ENCODE measurements around the gene AFTPH. TPM values are rescaled to one million over a fixed set of nuclear protein-coding genes. Genes with fewer than 3 reads are reported as not detected.

AFTPH gene
- total RNA-seq, 2 experiments from 2014 or later, result 30.6 to 31.1 TPM

DNA sequence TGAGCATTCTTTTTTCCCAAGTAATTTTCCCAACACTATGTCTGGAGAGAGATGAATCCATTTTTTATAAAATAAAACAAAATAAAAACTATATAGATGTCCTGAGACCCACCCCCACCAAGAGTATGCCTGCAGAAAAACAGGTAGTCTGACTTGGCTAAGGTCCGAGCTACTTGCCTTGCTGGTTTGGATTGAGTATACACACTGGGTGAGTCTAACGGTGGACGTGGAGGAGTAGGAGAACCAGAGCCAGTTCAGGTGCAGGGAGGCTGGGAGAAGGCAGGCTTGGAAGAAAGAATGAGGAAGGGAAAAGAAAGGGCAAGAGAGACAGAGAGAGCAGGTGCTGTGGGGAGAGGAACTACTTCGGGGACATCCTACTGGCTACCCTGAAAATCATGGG is 21.3 kb upstream of the AFTPH start:
- ChIA-PET POLR2A (interaction anchor here (0.9 kb wide), 1 partner anchor 21 kb away, joined by 4 read pairs; the partner anchor contains the start of gene AFTPH), CTCF (interaction anchor here (2.2 to 3.5 kb wide), 3 partner anchors 15 to 172 kb away, joined by 9 to 15 read pairs (median 12); no protein-coding TSS in a partner anchor)
- no peak overlapping the region for H3K4me3 Mint-ChIP-seq
- TF ChIP-seq CTCF (IDR thresholded peaks at IDR 0.05), result no peak
- ATAC-seq (no peak), DNase-seq (no peak)
- H3K4me1 Mint-ChIP-seq (ENCODE audit: low read depth), result peaks cover 2% of the 10 kb centered on the region
- no peaks in the 10 kb centered on the region for H3K9me3 Mint-ChIP-seq
- H3K36me3 Mint-ChIP-seq (ENCODE audit: low read depth), result no peaks in the 10 kb centered on the region
- intact Hi-C loops (cut with micrococcal nuclease), result no loop called here
- no peaks in the 10 kb centered on the region for H3K27me3 Mint-ChIP-seq
- H3K27ac Mint-ChIP-seq, result no peak overlapping the region

GRCh38 chr2:64504774-64505720 is 19.1 kb upstream of the AFTPH start:
- POLR2A ChIA-PET, result no interaction called here

GRCh38 chr2:64506686-64507085 is 17.4 kb upstream of the AFTPH start:
- no peak for ATAC-seq
- intact Hi-C loops (cut with micrococcal nuclease), result no loop called here

More at GRCh38 chr2:64504774-64505720, 19.1 kb upstream of the AFTPH start:
- DNase-seq (no peak), ATAC-seq (no peak)
- no peaks in the 10 kb centered on the region for H3K36me3 Mint-ChIP-seq (ENCODE audit: low read depth)
- no peaks in the 10 kb centered on the region for H3K27me3 Mint-ChIP-seq
- no peak overlapping the region for H3K4me3 Mint-ChIP-seq
- intact Hi-C loops (cut with micrococcal nuclease), result no loop called here
- no peak for TF ChIP-seq CTCF (IDR thresholded peaks at IDR 0.05)
- no peak overlapping the region for H3K27ac Mint-ChIP-seq
- CTCF ChIA-PET, result interaction anchor here (1.4 to 2.5 kb wide), 4 partner anchors 17 to 174 kb away, joined by 3 to 15 read pairs (median 7); no protein-coding TSS in a partner anchor
- no peaks in the 10 kb centered on the region for H3K4me1 Mint-ChIP-seq (ENCODE audit: low read depth)
- no peaks in the 10 kb centered on the region for H3K9me3 Mint-ChIP-seq

DNA sequence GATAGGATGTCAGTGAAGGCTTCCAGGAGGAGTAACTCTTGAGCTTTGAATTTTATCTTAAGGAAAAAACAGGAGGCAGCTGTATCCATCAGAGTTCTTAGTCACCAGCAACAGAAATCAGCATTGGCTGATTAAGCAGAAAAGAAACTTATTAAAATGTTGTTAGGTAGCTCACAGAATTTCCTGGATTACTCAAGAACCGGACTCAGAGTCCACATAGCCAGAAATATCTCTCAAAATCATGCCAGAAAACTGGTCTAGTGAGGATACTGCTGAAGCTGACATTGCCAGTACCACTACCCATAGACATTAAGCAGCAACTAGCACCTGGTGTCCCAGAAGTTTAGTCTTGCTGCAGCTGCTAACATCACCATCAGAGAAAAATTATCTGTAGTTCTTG is 10.1 kb upstream of the AFTPH start:
- Mint-ChIP-seq H3K4me1 (ENCODE audit: low read depth) (no peaks in the 10 kb centered on the region), H3K9me3 (no peaks in the 10 kb centered on the region), H3K36me3 (ENCODE audit: low read depth) (no peaks in the 10 kb centered on the region), H3K27ac (no peak overlapping the region), H3K4me3 (no peak overlapping the region), H3K27me3 (peaks cover 2% of the 10 kb centered on the region)
- POLR2A ChIA-PET, result no interaction called here
- CTCF ChIA-PET, result interaction anchor here (1.6 kb wide), 1 partner anchor 9 kb away, joined by 9 read pairs; no protein-coding TSS in a partner anchor
- TF ChIP-seq CTCF (IDR thresholded peaks at IDR 0.05), result no peak
- intact Hi-C loops (cut with micrococcal nuclease), result no loop called here
- ATAC-seq, result no peak
- no peak for DNase-seq

More at GRCh38 chr2:64506686-64507085, 17.4 kb upstream of the AFTPH start:
- Mint-ChIP-seq H3K27me3 (no peaks in the 10 kb centered on the region), H3K27ac (no peak overlapping the region), H3K4me1 (ENCODE audit: low read depth) (no peaks in the 10 kb centered on the region), H3K4me3 (no peak overlapping the region), H3K36me3 (ENCODE audit: low read depth) (no peaks in the 10 kb centered on the region), H3K9me3 (no peaks in the 10 kb centered on the region)
- TF ChIP-seq CTCF (IDR thresholded peaks at IDR 0.05), result no peak
- DNase-seq, result no peak
- ChIA-PET CTCF (no interaction called here), POLR2A (no interaction called here)

DNA sequence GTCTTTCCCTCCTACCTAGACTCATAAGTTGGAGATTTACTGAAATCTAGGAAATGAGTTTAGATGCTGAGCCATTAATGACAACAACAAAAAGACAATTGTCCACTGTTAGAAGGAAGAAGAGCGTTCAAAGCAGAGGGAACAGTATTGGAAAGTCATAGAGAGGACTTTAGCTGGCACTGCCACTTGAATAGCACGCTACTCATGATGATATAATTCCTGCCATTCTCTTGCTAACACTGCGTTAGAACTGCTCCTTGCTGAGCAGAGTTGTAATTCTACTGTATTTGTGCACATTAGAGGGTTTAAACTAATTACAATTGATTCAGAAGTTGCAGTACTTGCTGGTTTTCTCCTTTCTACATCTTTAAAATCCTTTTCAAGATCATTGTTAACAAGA is 9.0 kb upstream of the AFTPH start:
- no peak overlapping the region for H3K4me3 Mint-ChIP-seq
- no peak overlapping the region for H3K27ac Mint-ChIP-seq
- H3K4me1 Mint-ChIP-seq (ENCODE audit: low read depth), result no peaks in the 10 kb centered on the region
- H3K9me3 Mint-ChIP-seq, result no peaks in the 10 kb centered on the region
- ATAC-seq (no peak), DNase-seq (no peak)
- intact Hi-C loops (cut with micrococcal nuclease), result no loop called here
- no peaks in the 10 kb centered on the region for H3K36me3 Mint-ChIP-seq (ENCODE audit: low read depth)
- peaks cover 2% of the 10 kb centered on the region for H3K27me3 Mint-ChIP-seq
- CTCF ChIA-PET, result interaction anchor here (1.3 to 1.6 kb wide), 2 partner anchors 8 to 27 kb away, joined by 5 to 9 read pairs; no protein-coding TSS in a partner anchor
- TF ChIP-seq CTCF (IDR thresholded peaks at IDR 0.05), result no peak
- POLR2A ChIA-PET, result interaction anchor here (1.2 kb wide), 1 partner anchor 9 kb away, joined by 5 read pairs; the partner anchor contains the start of gene AFTPH

All from activated CD8-positive, alpha-beta T cell treated with anti-CD3 and anti-CD28 coated beads for 36 hours (primary cell).